Measurements from ENCODE around the gene ADAMTS17. TPM values are rescaled to one million over a fixed set of nuclear protein-coding genes. Genes with fewer than 3 reads are reported as not detected.

The ADAMTS17 gene
- total and polyA plus RNA-seq, 9 of the 15 experiments (the other 6 are each of a cell fraction or from before 2014, with no cell fraction given) = 0.01 to 0.14 (median 0.07) TPM; not detected in 6

DNA sequence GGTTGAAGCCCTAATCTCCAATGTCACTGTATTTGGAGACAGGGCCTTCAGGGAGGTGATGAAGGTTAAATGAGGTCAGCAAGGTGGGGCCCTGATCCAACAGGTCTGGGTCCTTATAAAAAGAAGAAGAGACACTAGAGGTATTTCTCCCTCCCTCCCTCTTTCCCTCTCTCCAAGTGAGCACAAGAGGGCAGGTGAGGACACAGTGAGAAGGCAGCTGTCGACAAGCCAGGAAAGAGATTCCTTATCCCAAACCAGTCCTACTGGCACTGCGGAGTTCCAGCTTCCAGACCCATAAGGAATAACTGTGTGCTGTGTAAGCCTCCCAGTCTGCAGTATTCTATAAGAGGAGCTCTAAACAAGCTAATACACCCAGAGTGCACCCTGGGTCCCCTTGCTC is 134.7 kb downstream of the ADAMTS17 start (continued):
- TF ChIP-seq NELFE (IDR thresholded peaks at IDR 0.05; ENCODE audit: insufficient read depth, insufficient read length) (no peak), ZNF175 (CRISPR knock-in tag; IDR thresholded peaks at IDR 0.05; ENCODE audit: low read depth) (no peak), SREBF1 (IDR thresholded peaks at IDR 0.05; ENCODE audit: borderline replicate concordance, low read depth, low read length) (no peak), EP300 (IDR thresholded peaks at IDR 0.05; ENCODE audit: low read length) (no peak)
- TF ChIP-seq, protein P1, sequence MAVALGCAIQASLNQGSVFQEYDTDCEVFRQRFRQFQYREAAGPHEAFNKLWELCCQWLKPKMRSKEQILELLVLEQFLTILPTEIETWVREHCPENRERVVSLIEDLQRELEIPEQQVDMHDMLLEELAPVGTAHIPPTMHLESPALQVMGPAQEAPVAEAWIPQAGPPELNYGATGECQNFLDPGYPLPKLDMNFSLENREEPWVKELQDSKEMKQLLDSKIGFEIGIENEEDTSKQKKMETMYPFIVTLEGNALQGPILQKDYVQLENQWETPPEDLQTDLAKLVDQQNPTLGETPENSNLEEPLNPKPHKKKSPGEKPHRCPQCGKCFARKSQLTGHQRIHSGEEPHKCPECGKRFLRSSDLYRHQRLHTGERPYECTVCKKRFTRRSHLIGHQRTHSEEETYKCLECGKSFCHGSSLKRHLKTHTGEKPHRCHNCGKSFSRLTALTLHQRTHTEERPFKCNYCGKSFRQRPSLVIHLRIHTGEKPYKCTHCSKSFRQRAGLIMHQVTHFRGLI (CRISPR knock-in tag; IDR thresholded peaks at IDR 0.05) = no peak

DNA sequence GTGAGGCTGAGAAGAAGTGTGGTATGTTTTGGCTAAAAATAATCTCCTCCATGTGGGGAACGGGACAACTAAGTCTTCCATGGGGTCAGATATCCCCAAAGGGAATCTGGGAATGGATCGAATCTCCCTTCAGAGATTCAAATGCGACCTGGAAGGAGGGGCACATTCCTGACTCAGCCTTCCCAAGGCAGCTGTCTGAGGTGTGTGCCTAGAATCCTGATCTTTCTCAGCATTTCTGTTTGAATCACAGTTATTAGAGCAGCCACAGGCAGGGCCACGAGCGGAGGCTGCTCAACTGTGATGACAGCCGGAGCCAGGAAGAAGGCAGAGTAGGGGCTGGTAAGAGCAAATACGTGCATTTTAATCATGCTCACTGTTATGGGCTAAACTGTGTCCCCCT is 135.1 kb downstream of the ADAMTS17 start:
- Histone ChIP-seq H3K4me3 (no peak overlapping the region), H3K36me3 (ENCODE audit: control insufficient read depth, insufficient read depth, low read length) (no peaks in the 10 kb centered on the region), H3K9me1 (ENCODE audit: control insufficient read depth, insufficient read depth, low read length) (no peaks in the 10 kb centered on the region), H3K27ac (ENCODE audit: extremely low read depth, low read depth, low read length) (no peak overlapping the region), H3K4me2 (ENCODE audit: insufficient read depth, low read length) (no peak overlapping the region), H4K20me1 (replicated peaks; ENCODE audit: control insufficient read depth, insufficient read depth, low read length) (no peaks in the 10 kb centered on the region), H3K9me3 (replicated peaks; ENCODE audit: control insufficient read depth, insufficient read depth, low read depth, low read length) (no peaks in the 10 kb centered on the region), H3K79me2 (ENCODE audit: control insufficient read depth, insufficient read depth, low read length) (no peaks in the 10 kb centered on the region), H2AFZ (ENCODE audit: low read depth, low read length) (no peak overlapping the region), H3K4me1 (replicated peaks in 1 of 2; ENCODE audit: control insufficient read depth in 2 of 2, insufficient read depth in 2 of 2, low read length in 2 of 2) (no peaks in the 10 kb centered on the region), H3K9ac (ENCODE audit: insufficient read depth in 1 of 2, low read depth in 2 of 2, low read length in 2 of 2) (no peak overlapping the region), H3K27me3 (ENCODE audit: control insufficient read depth in 2 of 2, insufficient read depth in 2 of 2, low read length in 2 of 2) (peaks cover 3 to 45% of the 10 kb centered on the region in 2 experiments; a peak in 3 of 5 replicates)
- intact Hi-C loops (cut with micrococcal nuclease) (no loop called here), in situ Hi-C loops (cut with MboI) (no loop called here)
- no peak for TF ChIP-seq MYC (IDR thresholded peaks at IDR 0.05; ENCODE audit: low read depth, low read length)
- no peak for TF ChIP-seq MYC (CRISPR knock-in tag; IDR thresholded peaks at IDR 0.05; ENCODE audit: borderline replicate concordance, low read depth)
- TF ChIP-seq CC2D1A (IDR thresholded peaks at IDR 0.05) = no peak
- TF ChIP-seq PHB (CRISPR knock-in tag; IDR thresholded peaks at IDR 0.05) = no peak
- TF ChIP-seq, protein P2, sequence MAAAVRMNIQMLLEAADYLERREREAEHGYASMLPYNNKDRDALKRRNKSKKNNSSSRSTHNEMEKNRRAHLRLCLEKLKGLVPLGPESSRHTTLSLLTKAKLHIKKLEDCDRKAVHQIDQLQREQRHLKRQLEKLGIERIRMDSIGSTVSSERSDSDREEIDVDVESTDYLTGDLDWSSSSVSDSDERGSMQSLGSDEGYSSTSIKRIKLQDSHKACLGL (CRISPR knock-in tag; IDR thresholded peaks at IDR 0.05; ENCODE audit: borderline replicate concordance, poor library complexity, severe bottlenecking) = no peak
- no peak for TF ChIP-seq RUNX1 (IDR thresholded peaks at IDR 0.05; ENCODE audit: low read depth)
- TF ChIP-seq ZNF764 (CRISPR knock-in tag; IDR thresholded peaks at IDR 0.05; ENCODE audit: low read depth) = no peak
- ChIA-PET CTCF (ENCODE audit: low intra/inter-chr PET ratio) (no interaction called here), POLR2A (no interaction called here)
- no peak for DNase-seq (ENCODE audit: extremely low read depth in 1 of 4, low spot score in 3 of 4)
- FAIRE-seq = no peak
- no TSS peak for BruUV-seq (replicated peaks)
- 2% methylated on average over 5 of the region's 7 CpGs for WGBS (ENCODE audit: insufficient coverage, low coverage, missing lambda C conversion rate)
- no peak for ATAC-seq
